HEK293T (cell line): ENCODE data around the gene YAE1.

Experiments used
- CTCF ChIA-PET: fragments of 350-600 bp; formaldehyde crosslinking; extraction: SDS; loops from one replicate; lab custom pipeline; 2021; ENCODE audit warnings: antibody characterized with exemption, inconsistent platforms; lab: Yijun Ruan, JAX
- POLR2A ChIA-PET: fragments of 350-600 bp; formaldehyde crosslinking; extraction: SDS; loops from one replicate; lab custom pipeline; 2020; ENCODE audit warnings: antibody characterized with exemption, inconsistent platforms; lab: Yijun Ruan, JAX
- DNase-seq: peaks from one replicate; pipeline ENCODE4 v3.0.0; 2012; ENCODE audit warnings: mixed read lengths; ENCODE audit errors: extremely low spot score
- ARNT ChIP-seq: fragments of 450-650 bp; IDR thresholded peaks from 2 replicates; pipeline ENCODE4 v1.6.1; 2017; ENCODE audit warnings: mild to moderate bottlenecking
- BHLHE40 ChIP-seq: fragments of 450-650 bp; IDR thresholded peaks from 2 replicates; pipeline ENCODE4 v1.6.1; 2016; ENCODE audit warnings: mild to moderate bottlenecking, moderate library complexity, borderline replicate concordance
- CTBP1 ChIP-seq: fragments of 450-650 bp; IDR thresholded peaks from 2 replicates; pipeline ENCODE4 v1.6.1; 2016; ENCODE audit warnings: borderline replicate concordance
- ELF4 ChIP-seq: fragments of 450-650 bp; IDR thresholded peaks from 2 replicates; pipeline ENCODE4 v1.6.1; 2017; ENCODE audit warnings: antibody characterized with exemption
- FOXA1 ChIP-seq: fragments of 450-650 bp; IDR thresholded peaks from 2 replicates; pipeline ENCODE4 v1.6.1; 2016; ENCODE audit warnings: mild to moderate bottlenecking
- FOXK2 ChIP-seq: fragments of 450-650 bp; IDR thresholded peaks from 2 replicates; pipeline ENCODE4 v1.6.1; 2016; ENCODE audit warnings: mild to moderate bottlenecking
- FOXM1 ChIP-seq: fragments of 450-650 bp; IDR thresholded peaks from 2 replicates; pipeline ENCODE4 v1.6.1; 2017; ENCODE audit warnings: mild to moderate bottlenecking, borderline replicate concordance
- HDGF ChIP-seq: fragments of 450-650 bp; IDR thresholded peaks from 2 replicates; pipeline ENCODE4 v1.6.1; 2017; ENCODE audit warnings: antibody characterized with exemption, borderline replicate concordance
- L3MBTL2 ChIP-seq: fragments of 450-650 bp; conservative IDR thresholded peaks from 2 replicates; pipeline ENCODE4 v1.6.1; 2016; ENCODE audit warnings: mild to moderate bottlenecking
- LEF1 ChIP-seq: fragments of 450-650 bp; IDR thresholded peaks from 2 replicates; pipeline ENCODE4 v1.6.1; 2017; ENCODE audit warnings: mild to moderate bottlenecking, borderline replicate concordance
- NFRKB ChIP-seq: fragments of 450-650 bp; IDR thresholded peaks from 2 replicates; pipeline ENCODE4 v1.6.1; 2016; ENCODE audit warnings: mild to moderate bottlenecking, moderate library complexity
- PKNOX1 ChIP-seq: fragments of 450-650 bp; IDR thresholded peaks from 2 replicates; pipeline ENCODE4 v1.6.1; 2016
- SP1 ChIP-seq: fragments of 450-650 bp; IDR thresholded peaks from 2 replicates; pipeline ENCODE4 v1.6.1; 2017
- SUZ12 ChIP-seq: fragments of 450-650 bp; IDR thresholded peaks from 2 replicates; pipeline ENCODE4 v1.6.1; 2016; ENCODE audit warnings: mild to moderate bottlenecking
- TARDBP ChIP-seq: fragments of 450-650 bp; IDR thresholded peaks from 2 replicates; pipeline ENCODE4 v1.6.1; 2016
- ZNF384 ChIP-seq: fragments of 450-650 bp; IDR thresholded peaks from 2 replicates; pipeline ENCODE4 v1.6.1; 2016

The YAE1 gene, protein sequence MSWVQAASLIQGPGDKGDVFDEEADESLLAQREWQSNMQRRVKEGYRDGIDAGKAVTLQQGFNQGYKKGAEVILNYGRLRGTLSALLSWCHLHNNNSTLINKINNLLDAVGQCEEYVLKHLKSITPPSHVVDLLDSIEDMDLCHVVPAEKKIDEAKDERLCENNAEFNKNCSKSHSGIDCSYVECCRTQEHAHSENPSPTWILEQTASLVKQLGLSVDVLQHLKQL

GRCh38 chr7:39566023-39566921, at the start of gene YAE1:
Gene YAE1 (plus strand): TSS chr7:39566404. CDS start chr7:39566419, 15 bp downstream.
- ChIA-PET POLR2A (interaction anchor here (0.7 to 1.6 kb wide), 7 partner anchors 13 to 289 kb away, joined by 3 to 20 read pairs (median 4); partner anchors contain the start of gene RALA), CTCF (interaction anchor here (0.7 kb wide), 1 partner anchor 34 kb away, joined by 3 read pairs; no protein-coding TSS in a partner anchor)
- peak; percentile 93 for DNase-seq
- no peak for TF ChIP-seq ZNF384
- TF ChIP-seq ELF4: peak; percentile 67; the same call in 1 of the 2 replicates
- no peak for TF ChIP-seq CTBP1
- peak; percentile 74 for TF ChIP-seq L3MBTL2

DNA sequence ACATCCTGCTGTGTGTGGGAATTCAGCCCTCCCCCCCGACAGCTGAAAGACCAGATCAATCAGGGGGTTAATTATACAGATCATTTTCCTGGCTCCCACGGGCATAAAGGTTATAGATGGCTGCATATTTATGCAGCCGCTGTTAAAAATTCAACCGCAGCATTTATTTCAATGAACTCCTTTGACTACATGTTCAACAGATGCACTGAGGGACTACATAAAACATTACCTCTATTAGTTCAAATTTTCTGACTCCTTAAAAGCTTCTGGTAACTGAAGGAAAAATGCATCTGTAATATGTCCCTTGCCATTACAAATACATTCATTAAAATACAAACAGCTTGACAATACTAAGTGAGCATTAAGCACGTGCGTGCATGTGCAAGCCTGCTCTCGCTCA, 49.7 kb upstream of the YAE1 start:
- no peak for TF ChIP-seq NFRKB
- TF ChIP-seq BHLHE40: no peak
- TF ChIP-seq ZNF384: no peak
- TF ChIP-seq HDGF: no peak
- TF ChIP-seq CTBP1: no peak
- no peak for TF ChIP-seq ELF4
- TF ChIP-seq PKNOX1: no peak
- ChIA-PET POLR2A (no interaction called here), CTCF (no interaction called here)
- no peak for DNase-seq

GRCh38 chr7:39517240-39517639, 49.0 kb upstream of the YAE1 start:
- CTCF ChIA-PET: no interaction called here
- TF ChIP-seq SP1 (no peak), LEF1 (no peak), CTBP1 (no peak), HDGF (no peak), NFRKB (no peak), L3MBTL2 (no peak), FOXM1 (no peak), SUZ12 (no peak), FOXK2 (no peak), FOXA1 (no peak), ELF4 (no peak), PKNOX1 (no peak), BHLHE40 (no peak), ARNT (no peak)
- POLR2A ChIA-PET: no interaction called here
- no peak for DNase-seq

DNA sequence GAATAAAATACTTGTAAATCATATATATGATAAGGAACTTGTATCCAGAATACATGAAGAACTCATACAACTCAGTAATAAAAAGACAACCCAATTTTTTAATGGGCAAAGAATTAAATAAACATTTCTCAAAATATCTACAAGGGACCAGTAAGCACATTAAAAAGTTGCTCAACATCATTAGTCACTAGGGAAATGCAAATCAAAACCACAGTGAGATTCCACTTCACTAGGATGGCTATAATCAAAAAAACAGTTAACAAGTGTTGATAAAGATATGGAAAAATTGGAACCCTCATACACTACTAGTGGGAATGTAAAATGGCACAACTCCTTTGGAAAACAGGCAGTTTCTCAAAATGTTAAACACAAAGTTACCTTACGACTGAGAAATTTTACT, 40.3 kb upstream of the YAE1 start:
- POLR2A ChIA-PET: no interaction called here
- DNase-seq: no peak
- CTCF ChIA-PET: interaction anchor here (0.6 kb wide), 1 partner anchor 18 kb away, joined by 4 read pairs; no protein-coding TSS in a partner anchor
- TF ChIP-seq ZNF384 (no peak), FOXK2 (no peak), TARDBP (no peak), HDGF (no peak), PKNOX1 (no peak), ELF4 (no peak)

DNA sequence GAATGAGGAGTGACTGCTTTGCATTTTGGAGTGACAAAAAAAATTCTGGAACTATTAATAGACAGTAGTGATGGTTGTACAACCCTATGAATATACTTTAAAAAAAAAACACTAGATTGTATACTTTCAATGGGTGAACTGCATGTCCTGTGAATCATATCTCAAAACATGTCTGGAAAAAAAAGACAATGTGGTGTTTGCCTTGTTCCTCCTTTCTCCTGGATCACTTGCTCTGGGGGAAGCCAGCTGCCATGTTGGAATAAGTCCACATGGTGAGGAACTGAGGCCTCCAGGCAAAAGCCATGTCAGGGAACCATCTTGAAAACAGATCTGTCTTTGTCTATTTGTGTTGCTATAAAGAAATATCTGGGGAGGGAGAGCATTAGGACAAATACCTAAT, 39.5 kb upstream of the YAE1 start:
- ChIA-PET CTCF (no interaction called here), POLR2A (no interaction called here)
- DNase-seq: no peak
- TF ChIP-seq L3MBTL2: no peak
- no peak for TF ChIP-seq FOXA1
- TF ChIP-seq SUZ12: no peak
- no peak for TF ChIP-seq NFRKB
- TF ChIP-seq HDGF: no peak
- no peak for TF ChIP-seq ELF4
- TF ChIP-seq LEF1: no peak

GRCh38 chr7:39527296-39527695, 38.9 kb upstream of the YAE1 start:
- POLR2A ChIA-PET: no interaction called here
- DNase-seq: no peak
- CTCF ChIA-PET: interaction anchor here (0.7 kb wide), 1 partner anchor 16 kb away, joined by 3 read pairs; no protein-coding TSS in a partner anchor
- TF ChIP-seq HDGF (no peak), ZNF384 (no peak), CTBP1 (no peak), FOXK2 (no peak)
